ENCODE results near the gene UBE2M. TPM values are rescaled to one million over a fixed set of nuclear protein-coding genes. Genes with fewer than 3 reads are reported as not detected.

Gene UBE2M
- polyA plus RNA-seq, 1 donor (not counting 4 experiments of a cell fraction or from before 2014, with no cell fraction given) = 82.6 TPM

DNA sequence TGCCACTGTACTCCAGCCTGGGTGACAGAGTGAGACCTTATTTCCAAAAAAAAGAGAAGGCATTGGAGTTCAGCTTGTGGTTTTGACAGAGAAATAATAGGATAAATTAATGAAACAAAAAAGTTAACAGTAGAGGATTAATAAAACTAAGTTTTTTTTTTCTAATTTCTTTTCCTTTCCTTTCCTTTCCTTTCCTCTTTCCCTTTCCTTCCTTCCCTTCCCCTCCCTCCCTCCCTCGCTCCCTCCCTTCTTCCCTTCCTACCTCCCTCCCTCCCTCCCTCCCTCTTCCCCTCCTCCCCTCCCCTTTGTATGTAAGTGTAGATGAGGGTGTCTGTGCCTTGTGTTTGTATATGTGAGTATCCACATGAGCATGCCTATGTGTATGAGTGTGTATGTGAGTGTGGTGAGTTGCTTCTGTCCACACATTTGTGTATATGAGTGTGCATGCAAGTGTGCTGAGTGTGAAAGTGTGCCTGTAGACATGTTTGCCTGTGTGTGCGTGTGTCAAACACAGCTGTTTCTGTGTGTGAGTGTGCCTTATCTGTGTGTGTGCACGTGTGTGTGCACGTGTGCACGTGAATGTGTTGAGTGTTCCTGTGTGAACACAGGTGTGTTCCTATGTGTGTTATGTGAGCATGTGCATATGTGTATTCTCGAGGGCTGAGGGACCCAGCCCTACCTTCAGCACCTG is 27.2 kb upstream of the UBE2M start:
- H3K79me2 ChIP-seq (ENCODE audit: control insufficient read depth, insufficient read depth, low read length) = peaks cover 3% of the 10 kb centered on the region
- dilution Hi-C loops (cut with MboI; ENCODE audit: extremely low pct_ligation_motif_present, low sequenced_read_pairs) = no loop called here
- peaks cover 5 to 16% of the 10 kb centered on the region in 2 experiments for H3K36me3 ChIP-seq (ENCODE audit: control insufficient read depth in 2 of 2, extremely low read depth in 1 of 2, insufficient read depth in 2 of 2, low read length in 2 of 2)
- H3K27ac ChIP-seq (ENCODE audit: control insufficient read depth, insufficient read depth, low read length) = no peak overlapping the region
- H4K20me1 ChIP-seq (ENCODE audit: control insufficient read depth, extremely low read depth, insufficient read depth, low read length) = no peaks in the 10 kb centered on the region
- peaks cover 2% of the 10 kb centered on the region for H3K9me1 ChIP-seq (ENCODE audit: control insufficient read depth, extremely low read depth, insufficient read depth, low read length)
- FAIRE-seq (no peak), DNase-seq (ENCODE audit: low read depth, low spot score) (no peak)
- no peak overlapping the region for H2AFZ ChIP-seq (ENCODE audit: control insufficient read depth, low read length)
- H3K9ac ChIP-seq (ENCODE audit: control insufficient read depth, extremely low read depth, insufficient read depth, low read length) = no peak overlapping the region
- no peak overlapping the region for H3K4me2 ChIP-seq (ENCODE audit: control insufficient read depth, extremely low read depth, insufficient read depth, low read depth, low read length)
- no peaks in the 10 kb centered on the region for H3K4me1 ChIP-seq (ENCODE audit: control insufficient read depth, extremely low read depth, insufficient read depth, low read length)
- no peak for TF ChIP-seq CTCF (optimal IDR thresholded peaks at IDR 0.05 in 1 of 3, IDR thresholded peaks at IDR 0.05 in 1 of 3, conservative IDR thresholded peaks at IDR 0.05 in 1 of 3; ENCODE audit: extremely low read depth in 1 of 3, insufficient read depth in 2 of 3, low read length in 3 of 3)
- TF ChIP-seq EZH2 (IDR thresholded peaks at IDR 0.05; ENCODE audit: low read length) = no peak
- no peak overlapping the region for H3K4me3 ChIP-seq (ENCODE audit: control insufficient read depth in 2 of 3, extremely low read depth in 1 of 3, insufficient read depth in 2 of 3, low read depth in 1 of 3, low read length in 3 of 3)
- H3K9me3 ChIP-seq (ENCODE audit: control insufficient read depth, low read depth, low read length) = no peaks in the 10 kb centered on the region
- H3K27me3 ChIP-seq (ENCODE audit: control insufficient read depth, extremely low read depth, insufficient read depth, low read length) = no peaks in the 10 kb centered on the region

DNA sequence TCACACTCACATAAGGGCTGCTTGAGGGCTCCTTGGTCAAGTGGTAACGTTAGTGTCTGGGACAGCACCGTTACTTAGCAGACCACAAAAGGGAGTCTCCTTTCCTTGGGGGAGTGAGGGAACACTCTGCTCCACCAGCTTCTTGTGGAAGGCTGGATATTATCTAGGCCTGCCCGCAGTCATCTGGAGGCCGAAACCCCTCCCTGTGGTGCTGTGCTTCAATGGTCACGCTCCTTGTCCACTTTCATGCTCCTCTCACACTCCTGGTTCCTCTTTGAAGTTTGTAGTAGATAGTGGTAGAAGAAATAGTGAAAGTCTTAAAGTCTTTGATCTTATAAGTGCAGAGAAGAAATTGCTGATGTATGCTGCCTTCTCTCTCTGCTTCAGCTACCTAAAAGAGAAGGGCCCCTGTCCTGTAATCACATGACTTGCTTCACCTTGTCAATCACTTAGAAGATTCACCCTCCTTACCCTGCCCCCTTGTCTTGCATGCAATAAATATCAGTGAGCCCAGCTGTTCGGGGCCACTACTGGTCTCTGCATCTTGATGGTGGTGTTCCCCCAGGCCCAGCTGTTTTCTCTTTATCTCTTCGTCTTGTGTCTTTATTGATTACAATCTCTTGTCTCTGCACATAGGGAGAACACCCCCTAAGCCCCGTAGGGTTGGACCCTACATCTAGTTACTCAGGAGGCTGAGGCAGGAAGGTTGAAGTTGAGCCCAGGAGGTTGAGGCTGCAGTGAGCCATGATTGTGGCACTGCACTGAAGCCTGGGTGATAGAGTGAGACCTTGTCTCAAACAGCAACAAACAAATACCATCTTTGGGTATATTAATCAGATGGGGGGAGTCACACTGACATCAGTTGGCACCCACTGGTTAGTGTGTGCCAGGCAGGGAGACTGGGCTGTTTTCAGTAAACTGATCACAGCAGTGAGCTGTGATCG is 26.4 kb upstream of the UBE2M start:
- FAIRE-seq (no peak), DNase-seq (ENCODE audit: low read depth, low spot score) (no peak)
- Histone ChIP-seq H3K9ac (ENCODE audit: control insufficient read depth, extremely low read depth, insufficient read depth, low read length) (no peak overlapping the region), H3K4me1 (ENCODE audit: control insufficient read depth, extremely low read depth, insufficient read depth, low read length) (no peaks in the 10 kb centered on the region), H3K4me2 (ENCODE audit: control insufficient read depth, extremely low read depth, insufficient read depth, low read depth, low read length) (no peak overlapping the region), H3K27me3 (ENCODE audit: control insufficient read depth, extremely low read depth, insufficient read depth, low read length) (no peaks in the 10 kb centered on the region), H3K36me3 (ENCODE audit: control insufficient read depth in 2 of 2, extremely low read depth in 1 of 2, insufficient read depth in 2 of 2, low read length in 2 of 2) (peaks cover 5 to 16% of the 10 kb centered on the region in 2 experiments), H3K27ac (ENCODE audit: control insufficient read depth, insufficient read depth, low read length) (no peak overlapping the region), H3K79me2 (ENCODE audit: control insufficient read depth, insufficient read depth, low read length) (peaks cover 3% of the 10 kb centered on the region), H4K20me1 (ENCODE audit: control insufficient read depth, extremely low read depth, insufficient read depth, low read length) (no peaks in the 10 kb centered on the region), H3K9me3 (ENCODE audit: control insufficient read depth, low read depth, low read length) (no peaks in the 10 kb centered on the region), H2AFZ (ENCODE audit: control insufficient read depth, low read length) (no peak overlapping the region), H3K9me1 (ENCODE audit: control insufficient read depth, extremely low read depth, insufficient read depth, low read length) (peaks cover 2% of the 10 kb centered on the region), H3K4me3 (ENCODE audit: control insufficient read depth in 2 of 3, extremely low read depth in 1 of 3, insufficient read depth in 2 of 3, low read depth in 1 of 3, low read length in 3 of 3) (no peak overlapping the region)
- no peak for TF ChIP-seq EZH2 (IDR thresholded peaks at IDR 0.05; ENCODE audit: low read length)
- no peak for TF ChIP-seq CTCF (optimal IDR thresholded peaks at IDR 0.05 in 1 of 3, IDR thresholded peaks at IDR 0.05 in 1 of 3, conservative IDR thresholded peaks at IDR 0.05 in 1 of 3; ENCODE audit: extremely low read depth in 1 of 3, insufficient read depth in 2 of 3, low read length in 3 of 3)
- dilution Hi-C loops (cut with MboI; ENCODE audit: extremely low pct_ligation_motif_present, low sequenced_read_pairs) = no loop called here

Measured in keratinocyte (primary cell).